ENCODE measurements around the gene CHAC1. TPM values are rescaled to one million over a fixed set of nuclear protein-coding genes. Genes with fewer than 3 reads are reported as not detected.
"Not testable (repeated sequence)": the region's sequence is repeated elsewhere in the genome, so short reads cannot be mapped to it uniquely, and the experiment has no call there.

Gene CHAC1
- total RNA-seq, 1 experiment from 2014 or later: 1.5 TPM

- no peak for DNase-seq (ENCODE audit: low read depth)
Measured at GRCh38 chr15:40957041-40957555, 3.8 kb downstream of the CHAC1 start.

GRCh38 chr15:40957581-40958051, 4.3 kb downstream of the CHAC1 start:
- peak; percentile 64 for DNase-seq (ENCODE audit: low read depth)

GRCh38 chr15:40958146-40958545, 4.9 kb downstream of the CHAC1 start:
- peak; percentile 26 for DNase-seq (ENCODE audit: low read depth)

- no peak for DNase-seq (ENCODE audit: low read depth)
Measured at GRCh38 chr15:40958723-40959122, 5.5 kb downstream of the CHAC1 start.

DNA sequence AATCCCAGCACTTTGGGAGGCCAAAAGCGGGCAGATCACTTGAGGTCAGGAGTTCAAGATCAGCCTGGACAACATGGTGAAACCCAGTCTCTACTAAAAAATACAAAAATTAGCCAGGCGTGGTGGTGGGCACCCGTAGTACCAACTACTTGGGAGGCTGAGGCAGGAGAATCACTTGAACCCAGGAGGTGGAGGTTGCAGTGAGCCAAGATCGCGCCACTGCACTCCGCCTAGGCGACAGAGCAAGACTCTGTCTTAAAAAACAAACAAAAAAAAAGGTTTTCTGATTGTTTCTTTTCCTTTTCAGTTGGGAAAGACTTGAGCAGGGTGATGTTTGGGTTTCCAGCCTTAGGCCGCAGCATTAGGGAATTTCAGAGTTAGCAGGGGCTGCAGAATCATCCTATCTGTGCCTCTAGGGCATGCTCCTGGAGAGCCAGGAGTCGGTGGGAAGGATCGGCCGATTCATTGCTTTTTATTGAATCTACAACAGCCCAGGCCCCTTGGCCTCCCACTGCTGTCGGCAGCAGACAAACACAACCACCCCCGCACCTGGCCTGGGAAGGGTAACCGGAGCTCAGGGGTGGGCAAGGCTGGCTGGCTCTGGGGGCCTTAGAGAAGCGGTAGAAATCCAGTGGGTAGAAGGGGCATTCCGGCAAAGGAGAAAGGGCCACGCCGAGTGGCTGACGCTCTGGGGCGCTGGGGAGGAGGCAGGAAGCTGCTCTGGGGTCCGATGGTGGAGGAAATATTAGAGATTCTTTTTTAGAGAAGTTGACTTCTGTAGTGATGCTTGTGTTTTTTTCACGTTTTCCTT, 6.3 kb downstream of the CHAC1 start:
- DNase-seq (ENCODE audit: low read depth): no peak

DNA sequence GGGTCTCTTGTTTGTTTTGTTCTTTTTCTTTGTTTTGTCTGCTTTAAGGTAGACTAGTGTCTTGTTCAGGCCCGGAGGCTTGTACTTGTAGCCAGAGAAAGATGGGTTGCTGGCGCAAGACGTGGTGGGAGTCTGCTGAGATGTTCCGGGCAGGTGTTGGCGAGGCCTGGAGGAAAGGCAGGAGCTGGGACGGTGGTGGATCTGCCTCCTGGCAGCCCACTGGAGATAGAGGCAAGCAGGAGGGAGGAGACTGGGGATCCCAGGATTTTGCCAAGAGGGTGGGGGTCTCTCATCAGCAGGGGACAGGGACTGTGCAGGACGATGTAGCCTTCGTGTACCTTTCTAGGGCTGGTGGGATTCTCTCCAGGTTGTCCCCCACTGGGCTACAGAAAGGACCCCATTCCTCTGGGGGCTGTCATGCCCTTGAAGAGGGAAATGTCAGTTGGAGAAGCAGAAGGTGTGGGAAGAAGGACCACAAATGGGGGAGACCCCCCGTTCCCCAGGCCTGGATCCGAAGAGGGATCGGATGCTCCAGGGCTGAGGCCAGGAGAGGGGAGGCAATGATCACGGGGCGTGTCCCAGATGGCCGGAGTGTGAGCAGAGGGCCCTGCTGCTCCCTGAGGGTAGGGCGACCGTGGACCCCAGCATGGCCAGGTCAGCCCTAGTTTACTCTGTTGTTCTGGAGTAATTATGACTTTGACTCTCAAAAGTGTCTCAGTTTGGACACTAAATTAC, 7.0 kb downstream of the CHAC1 start:
- DNase-seq (ENCODE audit: low read depth): no peak

DNA sequence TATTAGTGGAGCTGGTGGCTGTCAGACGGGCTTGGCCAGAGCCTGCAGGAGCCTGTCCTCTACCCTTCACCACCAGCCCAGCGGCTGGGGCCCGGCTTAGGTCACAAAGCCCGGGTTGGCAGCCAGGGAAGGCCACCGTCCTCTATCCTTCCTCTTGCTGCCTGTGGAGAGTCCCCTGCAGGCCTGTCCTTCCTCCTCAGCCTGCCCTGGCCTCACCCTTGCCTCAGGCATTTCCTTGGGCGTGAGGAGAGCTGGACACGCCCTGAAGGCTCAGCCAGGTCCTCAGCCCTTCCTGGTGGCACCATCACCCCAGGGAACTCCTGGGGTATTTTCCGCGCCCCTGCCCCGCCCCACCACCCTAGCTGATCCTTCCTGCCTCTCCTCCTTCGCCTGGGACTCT, 7.7 kb downstream of the CHAC1 start:
- DNase-seq (ENCODE audit: low read depth): no peak

GRCh38 chr15:40961740-40962139, 8.5 kb downstream of the CHAC1 start:
- not testable (repeated sequence) for DNase-seq (ENCODE audit: low read depth)

DNA sequence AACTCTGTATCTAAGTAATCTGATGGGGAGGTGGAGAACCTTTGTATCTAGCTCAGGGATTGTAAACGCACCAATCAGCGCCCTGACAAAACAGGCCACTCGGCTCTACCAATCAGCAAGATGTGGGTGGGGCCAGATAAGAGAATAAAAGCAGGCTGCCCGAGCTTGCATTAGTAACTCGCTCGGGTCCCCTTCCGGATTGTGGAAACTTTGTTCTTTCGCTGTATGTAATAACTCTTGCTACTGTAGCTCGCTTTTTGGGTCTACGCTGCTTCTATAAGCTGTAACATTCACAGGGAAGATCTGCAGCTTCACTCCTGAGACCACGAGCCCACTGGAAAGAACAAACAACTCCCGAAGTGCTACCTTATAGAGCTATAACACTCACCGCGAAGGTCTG, 9.0 kb downstream of the CHAC1 start:
- not testable (repeated sequence) for DNase-seq (ENCODE audit: low read depth)

DNA sequence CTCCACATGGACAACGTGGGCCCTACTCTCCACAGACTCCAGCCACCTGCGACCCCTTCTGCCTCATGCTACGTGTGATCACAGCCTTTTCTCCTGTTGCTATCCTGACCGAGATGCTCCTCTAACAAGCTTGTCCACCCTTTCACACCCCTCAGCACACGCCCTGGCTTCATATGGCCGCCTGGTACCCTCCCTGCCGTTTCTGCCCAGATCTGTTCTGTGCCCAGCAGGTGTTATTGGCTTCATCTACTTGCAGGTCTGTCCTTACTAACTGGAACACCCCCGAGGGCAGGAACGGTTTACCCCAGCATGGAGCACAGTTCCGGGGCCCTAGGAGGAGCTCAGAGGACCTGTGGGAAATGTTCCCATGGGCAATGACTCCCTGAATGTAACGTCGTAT, 9.9 kb downstream of the CHAC1 start:
- DNase-seq (ENCODE audit: low read depth): no peak

GRCh38 chr15:40964006-40964405, 10.7 kb downstream of the CHAC1 start:
- DNase-seq (ENCODE audit: low read depth): no peak

DNA sequence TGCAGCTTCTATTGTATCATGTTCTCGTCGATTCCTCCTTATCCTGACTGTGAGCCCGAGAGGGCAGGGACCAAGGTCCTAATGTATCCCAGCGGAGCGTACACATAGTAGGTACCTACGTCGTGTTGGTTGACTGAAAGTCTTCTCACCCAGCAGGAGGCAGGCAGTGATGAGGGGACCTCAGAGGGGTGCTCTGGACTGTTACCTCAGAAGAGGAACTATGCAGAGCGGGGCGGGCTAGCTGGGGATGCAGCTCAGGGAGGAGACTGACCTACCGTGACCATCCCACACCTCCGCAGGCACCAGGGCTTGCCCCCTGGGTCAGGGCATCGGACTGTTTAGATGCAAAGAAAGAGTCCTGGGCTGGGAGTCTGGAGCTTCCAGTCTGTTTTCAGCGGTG, 11.4 kb downstream of the CHAC1 start:
- DNase-seq (ENCODE audit: low read depth): no peak

- no peak for DNase-seq (ENCODE audit: low read depth)
Measured at GRCh38 chr15:40968290-40969085, 15.2 kb downstream of the CHAC1 start.

DNA sequence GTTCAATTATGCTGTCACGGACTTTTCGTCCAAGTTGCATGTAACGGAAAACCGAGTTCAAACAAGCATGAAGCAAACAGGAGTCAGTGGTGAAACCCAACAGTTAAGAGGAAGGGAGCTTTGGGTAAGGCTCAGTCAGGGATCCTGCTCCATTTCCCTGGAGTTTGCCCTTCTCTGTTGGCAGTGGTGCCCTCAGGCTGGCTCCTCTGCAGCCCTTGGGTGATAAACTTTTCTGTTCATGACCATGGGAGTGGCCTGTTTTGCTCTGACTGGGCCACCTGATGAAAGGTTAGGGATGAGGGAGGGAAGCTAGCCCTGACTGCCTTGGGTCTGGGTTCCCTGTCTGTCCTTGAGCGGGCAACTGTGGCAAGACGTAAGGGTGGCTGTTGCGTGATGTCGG, 16.1 kb downstream of the CHAC1 start:
- DNase-seq (ENCODE audit: low read depth): no peak

DNA sequence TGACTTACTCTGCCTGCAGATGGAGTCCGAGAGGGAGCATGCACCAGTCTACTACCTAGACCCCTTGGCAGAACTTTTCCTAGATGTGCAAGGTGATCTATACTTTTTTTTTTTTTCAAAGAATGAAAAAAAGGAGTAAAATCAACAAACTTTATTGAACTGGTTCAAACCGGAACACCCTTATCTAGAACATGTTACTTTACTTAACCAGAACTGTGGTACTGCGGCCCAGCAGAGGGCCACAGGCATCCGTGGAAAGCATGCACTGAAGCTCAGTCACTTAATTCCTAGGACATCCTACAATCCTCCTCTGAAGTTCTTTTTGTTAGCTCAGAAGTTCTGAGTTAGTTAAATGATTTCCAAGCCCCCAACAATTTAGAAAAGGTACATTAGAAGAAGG, 21.6 kb downstream of the CHAC1 start:
- DNase-seq (ENCODE audit: low read depth): no peak

DNA sequence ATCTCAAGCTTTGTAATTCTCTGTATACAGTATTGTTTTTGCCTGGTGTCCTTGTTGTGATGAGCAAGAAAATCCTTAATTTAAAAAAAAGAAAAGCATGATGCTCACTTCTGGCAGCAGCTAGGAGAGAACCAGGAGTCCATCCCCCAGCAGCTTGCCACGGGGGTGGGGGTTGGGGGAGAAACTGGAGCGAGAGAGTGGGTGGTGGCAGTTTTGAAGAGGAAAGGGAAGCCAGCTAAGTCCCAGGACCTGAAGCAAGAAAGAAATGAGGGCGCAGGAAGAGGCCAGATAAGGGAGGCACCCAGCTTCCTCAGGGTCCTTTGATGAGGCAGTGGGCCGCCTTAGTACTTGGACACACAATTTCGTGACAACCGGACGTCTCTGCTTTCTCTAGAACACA, 23.5 kb downstream of the CHAC1 start:
- no peak for DNase-seq (ENCODE audit: low read depth)

GRCh38 chr15:40978141-40978540, 24.9 kb downstream of the CHAC1 start:
- DNase-seq (ENCODE audit: low read depth): no peak

DNA sequence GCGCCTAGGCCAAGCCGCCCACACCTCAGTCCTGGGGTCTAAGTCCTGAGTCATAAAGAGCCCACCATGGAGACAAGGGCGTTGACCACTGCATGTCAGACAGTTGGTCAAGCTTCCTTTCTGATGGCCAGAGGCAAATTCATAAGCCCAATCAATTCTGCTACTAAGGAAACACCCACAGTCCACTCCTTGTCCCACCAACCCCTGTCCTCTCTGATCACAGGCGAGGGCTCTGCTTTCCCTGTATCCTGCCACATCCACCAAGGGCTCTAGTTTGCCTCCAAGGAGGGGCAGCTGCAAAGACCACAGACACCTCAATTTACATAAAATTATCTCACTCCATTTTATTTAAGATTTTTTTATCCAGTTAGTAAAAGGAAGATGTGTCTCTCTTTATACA, 25.3 kb downstream of the CHAC1 start:
- DNase-seq (ENCODE audit: low read depth): no peak

DNA sequence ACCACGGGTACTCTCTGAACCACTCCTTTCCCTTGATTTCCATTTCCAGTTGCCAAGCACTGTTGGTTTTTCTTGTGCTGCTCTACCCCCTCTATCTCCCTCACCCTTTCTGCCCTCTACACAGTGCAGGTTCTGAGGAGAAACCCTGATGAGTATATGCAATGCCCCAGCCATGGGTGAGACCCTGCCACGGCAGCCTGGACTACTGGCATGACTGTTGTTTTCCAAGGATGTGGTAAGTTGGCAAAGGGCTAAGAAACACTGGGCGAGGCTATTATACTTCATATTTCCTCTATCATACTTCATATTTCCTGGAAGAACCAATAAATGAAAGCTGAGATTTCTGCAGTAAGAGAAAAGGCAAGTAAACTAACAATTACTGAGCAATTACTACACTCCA, 27.9 kb downstream of the CHAC1 start:
- no peak for DNase-seq (ENCODE audit: low read depth)

- peak; percentile 85 for DNase-seq (ENCODE audit: low read depth)
Measured at GRCh38 chr15:40982855-40983254, 29.6 kb downstream of the CHAC1 start.

DNA sequence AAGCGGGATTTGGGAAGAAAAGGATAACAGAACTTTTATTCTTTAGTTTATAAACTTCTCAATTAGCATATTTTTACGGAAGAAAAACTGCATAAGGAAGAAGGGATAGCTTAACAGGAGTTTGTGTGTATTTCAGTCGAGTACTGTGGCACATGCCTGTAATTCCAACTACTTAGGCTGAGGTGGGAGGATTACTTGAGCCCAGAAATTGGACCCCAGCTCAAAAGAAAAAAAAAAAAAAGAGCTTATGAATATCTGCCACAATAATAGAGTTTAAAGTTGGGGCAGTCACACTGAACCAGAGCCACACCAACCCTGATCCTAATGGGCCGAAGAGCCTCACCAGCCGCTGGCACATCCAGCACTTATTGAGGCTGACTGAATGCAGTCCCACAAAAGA, 31.1 kb downstream of the CHAC1 start:
- no peak for DNase-seq (ENCODE audit: low read depth)

- peak; percentile 94 for DNase-seq (ENCODE audit: low read depth)
Measured at GRCh38 chr15:40984964-40985363, 31.7 kb downstream of the CHAC1 start.

Measured in LHCN-M2 (cell line).